ENCODE results near the gene CCDC174.
"Not testable (repeated sequence)": the region's sequence is repeated elsewhere in the genome, so short reads cannot be mapped to it uniquely, and the experiment has no call there.

Gene CCDC174

GRCh38 chr3:14651440-14652251 lies at the start of gene CCDC174:
TSS of gene CCDC174 (plus strand) at chr3:14651762. CDS start at chr3:14651837, 75 bp downstream.
- in situ Hi-C loops (cut with MboI; ENCODE audit: low sequenced_read_pairs): loop anchor here (25.0 kb wide), 1 partner anchor 261 kb away; no protein-coding TSS in a partner anchor

- in situ Hi-C loops (cut with MboI; ENCODE audit: low sequenced_read_pairs): no loop called here
Measured at GRCh38 chr3:14602006-14602803, 49.4 kb upstream of the CCDC174 start.

GRCh38 chr3:14602804-14603644 lies 48.5 kb upstream of the CCDC174 start:
- in situ Hi-C loops (cut with MboI; ENCODE audit: low sequenced_read_pairs): no loop called here

- in situ Hi-C loops (cut with MboI; ENCODE audit: low sequenced_read_pairs): no loop called here
Measured at GRCh38 chr3:14605067-14605466, 46.5 kb upstream of the CCDC174 start.

GRCh38 chr3:14605744-14606143 lies 45.8 kb upstream of the CCDC174 start:
- in situ Hi-C loops (cut with MboI; ENCODE audit: low sequenced_read_pairs): no loop called here

GRCh38 chr3:14606669-14607339 lies 44.8 kb upstream of the CCDC174 start:
- in situ Hi-C loops (cut with MboI; ENCODE audit: low sequenced_read_pairs): no loop called here

GRCh38 chr3:14608298-14608697 lies 43.3 kb upstream of the CCDC174 start:
- in situ Hi-C loops (cut with MboI; ENCODE audit: low sequenced_read_pairs): no loop called here

- in situ Hi-C loops (cut with MboI; ENCODE audit: low sequenced_read_pairs): not testable (repeated sequence)
Measured at GRCh38 chr3:14609058-14609457, 42.5 kb upstream of the CCDC174 start.

GRCh38 chr3:14609506-14609905 lies 42.1 kb upstream of the CCDC174 start:
- in situ Hi-C loops (cut with MboI; ENCODE audit: low sequenced_read_pairs): no loop called here

- in situ Hi-C loops (cut with MboI; ENCODE audit: low sequenced_read_pairs): no loop called here
Measured at GRCh38 chr3:14609941-14610340, 41.6 kb upstream of the CCDC174 start.

- in situ Hi-C loops (cut with MboI; ENCODE audit: low sequenced_read_pairs): no loop called here
Measured at GRCh38 chr3:14614189-14614588, 37.4 kb upstream of the CCDC174 start.

- in situ Hi-C loops (cut with MboI; ENCODE audit: low sequenced_read_pairs): no loop called here
Measured at GRCh38 chr3:14614862-14615261, 36.7 kb upstream of the CCDC174 start.

GRCh38 chr3:14616606-14617507 lies 34.7 kb upstream of the CCDC174 start:
- in situ Hi-C loops (cut with MboI; ENCODE audit: low sequenced_read_pairs): no loop called here

GRCh38 chr3:14617508-14618023 lies 34.0 kb upstream of the CCDC174 start:
- in situ Hi-C loops (cut with MboI; ENCODE audit: low sequenced_read_pairs): no loop called here

- in situ Hi-C loops (cut with MboI; ENCODE audit: low sequenced_read_pairs): no loop called here
Measured at GRCh38 chr3:14619605-14620004, 32.0 kb upstream of the CCDC174 start.

- in situ Hi-C loops (cut with MboI; ENCODE audit: low sequenced_read_pairs): no loop called here
Measured at GRCh38 chr3:14620512-14620911, 31.1 kb upstream of the CCDC174 start.

GRCh38 chr3:14621093-14621492 lies 30.5 kb upstream of the CCDC174 start:
- in situ Hi-C loops (cut with MboI; ENCODE audit: low sequenced_read_pairs): no loop called here

GRCh38 chr3:14622368-14622767 lies 29.2 kb upstream of the CCDC174 start:
- in situ Hi-C loops (cut with MboI; ENCODE audit: low sequenced_read_pairs): no loop called here

- in situ Hi-C loops (cut with MboI; ENCODE audit: low sequenced_read_pairs): no loop called here
Measured at GRCh38 chr3:14623569-14624051, 28.0 kb upstream of the CCDC174 start.

Data from HL-60/S4 treated with retinoic acid at 250 ng/mL for 4 days and 3 days (cell line).